Measurements from ENCODE around the gene STX16.

STX16 gene

DNA sequence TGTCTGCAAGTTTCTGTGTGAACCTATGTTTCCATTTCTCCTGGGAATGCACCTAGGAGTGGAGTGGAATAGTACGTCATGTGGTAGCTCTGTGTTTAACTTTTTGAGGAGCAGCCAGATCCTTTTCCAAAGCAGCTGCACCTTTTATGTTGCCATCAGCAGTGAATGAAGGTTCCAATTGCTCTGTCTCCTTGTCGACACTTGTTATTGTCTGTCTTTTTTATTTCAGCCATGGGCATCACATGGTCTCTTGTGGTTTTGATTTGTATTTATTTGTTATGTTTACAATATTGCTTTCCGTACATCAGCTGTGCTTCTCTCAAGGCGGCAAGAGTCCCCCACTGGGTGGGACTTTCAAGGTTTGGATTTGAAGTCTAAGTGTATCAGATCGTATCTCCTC is 33.9 kb upstream of the STX16 start:
- intact Hi-C loops (cut with DNase I): no loop called here

DNA sequence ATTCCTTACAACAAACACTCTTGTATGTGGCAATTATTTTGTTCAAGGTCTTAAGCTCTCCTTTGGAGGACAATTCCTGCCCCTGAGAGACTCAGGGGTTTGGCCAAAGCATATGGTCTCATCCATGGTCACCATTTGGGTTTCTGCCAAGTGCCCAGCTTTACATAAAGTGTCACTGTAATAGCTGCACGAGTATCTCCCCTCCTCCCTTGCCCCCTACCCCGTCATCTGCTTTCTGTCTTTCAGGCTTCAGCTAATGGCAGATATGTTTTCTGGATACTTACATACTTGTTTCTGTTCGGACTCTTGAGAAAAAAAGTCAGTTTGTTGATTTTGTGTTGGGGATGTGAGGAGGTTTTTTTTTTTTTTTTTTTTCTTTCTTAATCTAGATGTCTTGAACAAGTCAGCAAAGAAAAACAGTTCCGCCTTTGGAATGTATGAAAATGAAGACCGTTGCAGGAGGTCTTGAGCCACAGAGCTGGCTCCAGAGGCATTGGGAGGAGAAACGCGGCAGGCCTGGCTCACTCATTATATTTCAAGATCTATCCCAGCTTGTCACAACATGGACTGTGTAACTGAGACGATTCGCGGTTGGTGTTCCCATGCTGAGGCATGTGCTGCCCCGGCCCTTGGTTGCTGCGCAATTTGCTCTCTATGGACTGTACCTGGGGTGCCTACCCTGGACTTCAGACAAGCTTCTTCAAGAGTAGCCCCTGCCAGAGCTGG is 32.6 kb upstream of the STX16 start:
- DNase-seq: peak in 1 of 10 donors; percentile 8
- intact Hi-C loops (cut with DNase I): no loop called here

More for the DNA sequence above, 33.9 kb upstream of the STX16 start:
- peak in 1 of 10 donors; percentile 7 for DNase-seq

- intact Hi-C loops (cut with DNase I): no loop called here
Measured at GRCh38 chr20:58619077-58619863, 31.8 kb upstream of the STX16 start.

GRCh38 chr20:58619864-58620431 is 31.1 kb upstream of the STX16 start:
- DNase-seq: peak in 1 of 10 donors; percentile 55
- intact Hi-C loops (cut with DNase I): no loop called here

More at GRCh38 chr20:58619077-58619863, 31.8 kb upstream of the STX16 start:
- peak in 1 of 10 donors; percentile 67 for DNase-seq

DNA sequence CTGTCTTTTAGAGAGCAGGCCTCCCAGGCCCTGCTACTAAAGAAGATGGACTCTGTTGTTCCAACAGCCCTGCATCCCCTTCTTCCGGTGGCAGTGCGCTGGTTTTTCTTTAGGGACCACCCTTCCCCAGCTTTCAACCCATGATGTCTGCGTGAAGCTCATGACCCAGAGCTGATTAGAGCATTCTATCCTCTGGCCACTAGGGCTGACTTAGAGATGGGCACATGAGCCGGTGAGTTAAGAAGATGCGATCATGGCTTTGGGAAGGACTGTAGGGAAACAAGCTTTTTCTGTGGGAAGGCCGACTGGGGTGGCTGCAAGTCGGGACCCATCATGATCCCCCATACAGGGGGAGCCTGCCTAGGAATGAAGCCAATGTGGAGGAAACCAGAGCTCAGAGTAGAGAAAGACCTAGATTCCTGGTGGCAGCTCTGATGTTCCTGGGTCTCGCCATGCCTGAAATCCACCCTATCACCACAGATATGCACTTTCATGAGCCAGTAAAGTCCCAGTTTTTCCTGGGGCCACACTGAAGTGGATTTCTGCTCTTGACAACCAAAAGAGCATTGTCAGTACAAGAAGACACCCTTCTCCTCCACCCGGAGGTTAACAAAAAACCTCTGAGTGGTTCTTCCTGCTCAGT is 29.1 kb upstream of the STX16 start:
- peak in 1 of 10 donors; percentile 21 for DNase-seq
- intact Hi-C loops (cut with DNase I): no loop called here

- peak in 1 of 10 donors; percentile 57 for DNase-seq
- intact Hi-C loops (cut with DNase I): no loop called here
Measured at GRCh38 chr20:58622671-58623578, 28.2 kb upstream of the STX16 start.

- intact Hi-C loops (cut with DNase I): no loop called here
- peak; percentile 25 to 97 (median 74) for DNase-seq
Measured at GRCh38 chr20:58623579-58624473, 27.3 kb upstream of the STX16 start.

- DNase-seq: peak in 1 of 10 donors; percentile 71
- intact Hi-C loops (cut with DNase I): no loop called here
Measured at GRCh38 chr20:58624687-58625086, 26.4 kb upstream of the STX16 start.

GRCh38 chr20:58625585-58625984 is 25.5 kb upstream of the STX16 start:
- intact Hi-C loops (cut with DNase I): no loop called here
- DNase-seq: peak in 1 of 10 donors; percentile 34

DNA sequence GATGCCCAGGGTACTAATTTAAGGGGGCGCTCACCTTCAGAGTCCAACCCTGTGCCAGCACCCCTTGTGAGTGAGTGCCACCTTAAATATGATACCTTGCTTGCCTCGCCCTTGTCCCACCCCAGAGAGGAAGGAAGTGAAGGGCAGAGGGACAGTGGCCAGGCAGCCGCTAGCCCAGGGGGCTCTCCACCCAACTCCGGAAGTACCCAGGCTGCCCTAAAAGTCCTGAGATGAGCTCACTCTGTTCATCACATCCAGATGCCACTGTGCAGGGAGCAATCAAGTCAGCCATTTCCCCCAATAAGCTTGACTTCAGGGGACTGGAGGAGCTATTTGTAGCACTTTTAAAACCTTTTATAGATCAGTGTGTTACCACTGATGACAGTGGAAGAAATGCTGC is 25.0 kb upstream of the STX16 start:
- peak in 1 of 10 donors; percentile 43 for DNase-seq
- intact Hi-C loops (cut with DNase I): no loop called here

DNA sequence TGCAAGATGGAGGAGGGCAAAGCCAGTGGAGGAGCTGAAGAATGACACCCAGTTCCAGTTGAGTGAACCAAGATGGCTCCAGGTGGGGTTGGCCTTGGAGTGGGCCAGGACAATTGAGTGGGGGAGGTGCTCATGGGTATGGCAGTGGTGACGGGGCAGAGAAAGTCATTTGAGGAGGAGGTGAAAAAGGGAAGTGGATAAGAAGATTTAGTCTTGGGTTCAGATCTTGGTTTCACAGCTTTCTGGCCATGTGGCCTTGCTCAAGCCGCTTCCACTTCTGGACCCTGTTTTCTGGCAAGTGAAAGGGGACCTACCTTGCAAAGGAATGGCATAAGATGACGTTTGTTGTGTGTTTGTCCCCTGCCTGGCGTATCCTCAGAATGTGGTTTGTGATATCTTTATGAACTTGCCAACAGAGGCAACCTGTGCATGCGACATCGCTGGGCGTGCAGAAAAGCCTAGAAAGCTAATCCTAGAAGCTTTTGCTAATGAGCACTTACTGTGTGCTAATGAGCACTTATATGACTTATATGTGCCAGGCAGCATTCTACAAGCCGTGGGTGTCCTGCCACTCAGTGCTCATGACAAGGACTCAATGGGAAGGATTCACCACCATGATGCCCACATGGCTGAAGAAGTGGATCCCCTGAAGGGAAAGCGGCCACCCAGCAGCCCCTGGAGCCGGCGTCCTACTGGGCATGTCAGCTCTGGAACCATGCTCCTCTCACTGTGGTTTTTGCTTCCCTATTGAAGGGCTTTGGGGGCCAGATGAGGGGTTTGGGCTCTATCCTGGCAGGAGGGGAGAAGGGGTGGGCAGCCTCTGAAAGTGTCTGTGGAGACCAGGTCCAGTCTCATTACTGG is 23.6 kb upstream of the STX16 start:
- peak in 1 of 10 donors; percentile 29 for DNase-seq
- intact Hi-C loops (cut with DNase I): no loop called here

DNA sequence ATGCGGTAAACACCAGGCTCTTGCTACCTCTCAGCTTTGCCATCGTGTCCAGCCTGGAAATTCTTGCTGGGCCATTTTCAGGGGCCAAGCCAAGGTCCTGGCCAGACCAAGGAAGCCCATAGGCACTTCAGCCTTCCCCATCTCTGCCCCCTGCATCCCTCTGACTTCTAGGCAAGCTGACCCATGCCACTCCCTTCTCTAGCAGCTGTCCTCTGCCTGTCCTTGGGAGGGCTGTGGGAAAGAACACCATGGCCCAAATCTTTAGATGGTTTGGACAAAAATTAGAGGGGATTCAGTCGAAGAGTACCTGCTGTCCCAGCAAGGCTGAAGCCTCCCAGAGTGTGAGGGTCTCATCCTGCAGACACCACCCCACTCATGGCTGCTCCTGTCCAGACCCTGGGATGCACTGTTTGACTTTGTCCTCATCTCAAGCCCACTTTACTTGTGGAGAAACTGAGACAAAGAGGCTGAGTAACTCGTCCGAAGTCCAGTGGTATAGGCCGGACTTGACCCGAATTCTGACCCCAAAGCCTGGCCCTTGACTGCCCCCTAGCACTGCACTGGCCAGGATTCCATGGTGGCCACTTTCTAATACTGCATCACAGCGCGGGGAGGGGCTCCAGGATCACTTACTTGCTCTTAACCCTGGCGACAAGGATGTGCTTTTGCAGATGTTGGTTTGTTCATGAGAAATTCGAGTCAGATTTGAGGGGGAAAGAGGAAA is 22.4 kb upstream of the STX16 start:
- DNase-seq: peak in 1 of 10 donors; percentile 33

GRCh38 chr20:58629215-58629580 is 21.9 kb upstream of the STX16 start:
- peak in 1 of 10 donors; percentile 13 for DNase-seq
- intact Hi-C loops (cut with DNase I): no loop called here

More for the DNA sequence above, 22.4 kb upstream of the STX16 start:
- intact Hi-C loops (cut with DNase I): no loop called here

DNA sequence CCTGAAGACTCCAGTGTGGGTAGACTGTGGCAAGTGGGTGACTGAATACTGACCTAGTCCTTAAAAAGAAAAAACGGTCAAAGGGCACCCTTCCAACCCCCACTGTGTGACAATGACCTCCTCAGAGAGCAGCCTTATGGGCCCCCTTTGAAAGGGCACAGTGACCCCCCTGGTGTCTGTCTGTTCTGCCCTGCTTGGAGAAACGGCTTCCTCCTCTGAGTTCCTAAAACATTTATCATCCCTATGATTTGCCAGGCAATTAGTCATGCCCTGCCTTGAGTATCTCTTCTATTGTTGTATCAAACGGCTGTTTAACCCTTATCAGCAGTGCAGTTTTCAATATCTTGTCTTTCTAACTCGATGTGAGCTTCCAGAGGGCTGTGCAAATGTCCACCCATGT is 21.0 kb upstream of the STX16 start:
- DNase-seq: peak in 1 of 10 donors; percentile 11
- intact Hi-C loops (cut with DNase I): no loop called here

DNA sequence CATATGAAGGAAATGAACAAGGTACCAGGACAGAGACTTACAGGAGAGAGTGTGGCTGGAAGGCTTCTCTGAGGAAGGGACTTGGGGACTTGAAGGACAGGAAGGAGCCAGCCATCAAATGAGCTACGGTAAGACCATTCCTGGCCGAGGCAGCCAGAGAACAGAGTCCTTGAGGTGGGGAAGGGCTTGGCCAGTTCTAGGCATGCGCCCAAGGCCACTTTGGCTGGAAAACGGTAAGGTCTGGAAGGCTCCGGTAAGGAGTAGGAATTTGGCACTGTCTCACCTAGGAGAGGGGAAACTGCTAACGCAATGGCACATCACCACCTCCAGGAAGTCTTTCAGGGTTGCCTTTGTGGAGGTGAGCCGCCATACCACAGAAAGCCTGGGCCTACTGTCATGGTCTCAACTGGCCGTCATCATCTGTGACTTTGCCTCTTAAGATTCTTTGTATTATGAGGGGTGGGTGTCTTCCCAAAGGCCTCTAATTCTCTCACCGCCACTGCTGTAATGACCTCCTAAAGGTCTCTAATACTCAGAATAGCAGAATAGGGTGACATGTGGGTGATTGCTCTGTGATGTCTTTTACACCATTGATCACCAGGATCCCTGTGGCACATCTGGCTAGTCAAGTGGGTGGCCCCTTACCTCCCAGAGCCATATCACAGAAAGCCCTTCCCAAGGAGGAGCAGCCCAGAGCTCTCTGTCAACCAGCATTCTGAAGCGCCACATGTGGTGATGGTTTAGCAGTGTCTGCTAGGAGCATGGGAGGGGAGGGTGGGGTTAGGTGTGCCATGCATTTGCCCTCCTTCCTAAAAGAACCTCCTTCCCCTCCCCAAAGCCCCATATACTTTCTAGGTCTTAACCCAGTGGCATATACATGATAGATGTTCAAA is 17.7 kb upstream of the STX16 start:
- peak in 1 of 10 donors; percentile 11 for DNase-seq
- intact Hi-C loops (cut with DNase I): no loop called here

GRCh38 chr20:58634059-58634458 is 17.0 kb upstream of the STX16 start:
- peak in 1 of 10 donors; percentile 51 for DNase-seq
- intact Hi-C loops (cut with DNase I): no loop called here
